Measurements from ENCODE around the gene BGN. TPM values are rescaled to one million over a fixed set of nuclear protein-coding genes. Genes with fewer than 3 reads are reported as not detected.
A peak's percentile ranks its signal among the peaks of the same experiment; 100 is the strongest.

The BGN gene
- total and polyA plus RNA-seq, 10 donors: 37.1 to 370 (median 234) TPM

DNA sequence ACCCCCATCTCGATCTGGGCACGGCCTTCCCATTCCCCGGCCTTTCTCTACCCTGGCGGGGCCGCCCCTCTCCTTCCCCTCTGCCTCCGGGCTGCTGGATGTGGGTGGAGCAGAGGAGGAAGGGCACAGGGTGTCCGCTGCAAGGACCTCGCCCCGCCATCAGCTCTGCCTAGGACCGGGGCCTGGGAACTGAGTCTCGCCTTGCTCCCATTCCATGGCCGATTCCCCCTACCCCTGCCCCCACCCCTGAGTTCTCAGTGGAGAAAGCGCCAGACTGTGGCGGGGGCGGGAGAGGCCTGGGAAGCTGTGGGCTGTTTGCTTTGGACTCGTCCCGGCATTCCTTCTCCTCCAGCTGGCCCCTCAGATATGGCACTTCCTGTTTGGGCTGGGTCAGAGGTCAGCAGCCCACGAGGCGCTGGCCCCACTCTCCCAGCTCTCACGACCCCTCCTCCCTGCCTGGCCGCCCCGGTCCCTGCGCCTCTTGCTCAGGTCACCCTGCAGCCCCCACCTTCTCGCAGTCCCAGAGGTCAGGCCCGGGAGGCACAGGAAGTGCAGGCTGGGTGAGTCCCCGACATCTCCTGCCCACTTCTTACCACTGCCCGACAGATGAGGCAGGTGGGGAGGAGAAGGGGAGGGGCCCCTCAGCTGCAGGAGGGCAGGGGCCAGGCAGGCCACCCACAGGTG is 6.4 kb upstream of the BGN start:
- intact Hi-C loops (cut with DNase I; ENCODE audit: low total_unique reads): no loop called here
- Histone ChIP-seq H3K36me3 (no peaks in the 10 kb centered on the region), H3K27ac (peak overlapping the region in 5 of 8 donors; percentile 39 to 64 (median 60)), H3K4me1 (peaks cover 0 to 36% (median 9%) of the 10 kb centered on the region in 6 donors), H3K27me3 (replicated peaks in 1 of 7) (no peaks in the 10 kb centered on the region), H3K9me3 (no peaks in the 10 kb centered on the region), H3K4me3 (no peak overlapping the region)
- DNase-seq: no peak
- WGBS, 5 donors: 37 to 69% (median 60%) methylated on average over 11 to 27 of the region's 27 CpGs
- TF ChIP-seq POLR2AphosphoS5 (IDR thresholded peaks at IDR 0.05): peak in 2 of 3 donors; percentile 30 to 67
- TF ChIP-seq POLR2A (IDR thresholded peaks at IDR 0.05): no peak
- TF ChIP-seq CTCF (IDR thresholded peaks at IDR 0.05 in 8 of 11, conservative IDR thresholded peaks at IDR 0.05 in 3 of 11): no peak

DNA sequence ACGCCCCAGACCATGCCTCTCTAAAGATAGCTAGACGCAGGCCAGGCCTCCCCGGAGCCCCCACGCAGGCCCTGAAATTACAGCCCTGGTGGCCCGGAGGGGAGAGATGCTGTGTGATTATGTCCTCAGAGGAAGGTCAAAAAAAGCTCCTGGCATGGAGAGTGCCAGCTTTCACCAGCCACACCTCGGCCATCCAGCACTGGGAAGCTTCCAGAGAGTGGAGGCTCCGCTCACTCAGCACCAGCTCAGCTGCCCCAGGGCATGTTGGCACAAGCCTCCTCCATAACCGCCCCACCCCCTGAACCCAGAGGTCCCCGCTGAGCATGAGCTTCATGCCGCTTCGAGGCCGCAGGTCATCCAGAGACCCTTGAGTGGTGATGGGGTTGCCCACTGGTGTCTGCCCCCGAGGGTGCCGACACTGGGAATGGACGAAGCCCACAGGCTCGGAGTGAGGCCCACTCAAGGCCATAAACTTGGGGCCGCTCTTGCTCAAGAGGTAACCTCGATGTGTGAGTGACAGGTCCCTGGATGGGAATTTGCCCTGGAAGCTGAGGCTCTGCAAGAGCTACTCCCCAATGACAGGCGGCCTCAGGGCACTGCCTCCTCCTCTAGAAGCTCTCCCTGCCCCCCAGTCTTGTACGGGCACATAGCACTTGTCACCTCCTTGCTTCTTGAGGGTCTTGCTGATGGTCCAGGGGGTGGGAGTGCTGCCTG is 4.4 kb upstream of the BGN start:
- WGBS, 5 donors: 84 to 89% (median 85%) methylated on average over 5 to 20 of the region's 20 CpGs
- Histone ChIP-seq H3K4me1 (peaks cover 0 to 36% (median 9%) of the 10 kb centered on the region in 6 donors), H3K36me3 (no peaks in the 10 kb centered on the region), H3K27me3 (replicated peaks in 1 of 7) (peaks cover 0 to 9% (median 0%) of the 10 kb centered on the region in 7 donors), H3K27ac (peak overlapping the region in 3 of 8 donors; percentile 8 to 64 (median 30)), H3K4me3 (no peak overlapping the region), H3K9me3 (no peaks in the 10 kb centered on the region)
- DNase-seq: no peak
- TF ChIP-seq POLR2AphosphoS5 (IDR thresholded peaks at IDR 0.05) (no peak), POLR2A (IDR thresholded peaks at IDR 0.05) (no peak), CTCF (IDR thresholded peaks at IDR 0.05 in 8 of 11, conservative IDR thresholded peaks at IDR 0.05 in 3 of 11) (no peak)
- intact Hi-C loops (cut with DNase I; ENCODE audit: low total_unique reads): no loop called here

DNA sequence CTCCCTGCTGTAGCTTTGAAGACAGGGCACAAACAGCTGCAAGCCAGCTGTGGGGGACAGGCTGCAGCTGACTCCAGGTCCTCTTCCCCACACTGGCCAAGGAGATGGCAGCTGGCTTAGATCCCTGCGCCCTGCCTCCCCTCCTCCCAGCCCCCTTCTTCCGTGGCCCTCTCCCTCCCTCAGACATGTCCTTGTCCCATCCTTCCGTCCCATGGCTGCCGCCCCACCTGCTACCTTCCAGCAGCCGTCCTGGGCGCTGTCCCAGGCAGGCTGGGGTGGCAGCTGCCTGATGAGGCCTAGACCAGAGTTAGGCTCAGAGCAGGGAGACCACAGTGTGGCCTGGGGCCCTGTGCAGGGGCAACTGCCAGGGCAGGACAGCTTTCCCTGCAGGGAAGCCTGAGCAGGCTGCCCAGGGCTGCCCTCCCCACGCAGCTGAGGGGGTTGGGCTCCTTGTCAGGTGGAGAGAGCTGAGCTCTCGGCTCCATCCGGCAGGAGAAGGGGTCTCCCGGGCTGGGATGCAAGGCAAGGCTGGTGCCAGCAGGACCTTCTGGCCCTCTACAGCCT is 3.3 kb upstream of the BGN start:
- peak overlapping the region in 4 of 8 donors; percentile 24 to 64 (median 29) for H3K27ac ChIP-seq
- H3K36me3 ChIP-seq: no peaks in the 10 kb centered on the region
- peaks cover 0 to 19% (median 0%) of the 10 kb centered on the region in 7 donors for H3K27me3 ChIP-seq (replicated peaks in 1 of 7)
- no peaks in the 10 kb centered on the region for H3K9me3 ChIP-seq
- intact Hi-C loops (cut with DNase I; ENCODE audit: low total_unique reads): no loop called here
- DNase-seq: no peak
- TF ChIP-seq POLR2A (IDR thresholded peaks at IDR 0.05) (no peak), CTCF (IDR thresholded peaks at IDR 0.05 in 8 of 11, conservative IDR thresholded peaks at IDR 0.05 in 3 of 11) (no peak), POLR2AphosphoS5 (IDR thresholded peaks at IDR 0.05) (no peak)
- WGBS, 5 donors: 38 to 73% (median 45%) methylated on average over 3 to 10 of the region's 10 CpGs
- H3K4me1 ChIP-seq: peaks cover 0 to 31% (median 9%) of the 10 kb centered on the region in 6 donors
- H3K4me3 ChIP-seq: no peak overlapping the region

GRCh38 chrX:153491918-153492317 is 2.9 kb upstream of the BGN start:
- no peak for TF ChIP-seq CTCF (IDR thresholded peaks at IDR 0.05 in 8 of 11, conservative IDR thresholded peaks at IDR 0.05 in 3 of 11)
- TF ChIP-seq POLR2AphosphoS5 (IDR thresholded peaks at IDR 0.05): peak in 2 of 3 donors; percentile 7 to 51
- no peak for TF ChIP-seq POLR2A (IDR thresholded peaks at IDR 0.05)
- no peaks in the 10 kb centered on the region for H3K36me3 ChIP-seq
- no peaks in the 10 kb centered on the region for H3K9me3 ChIP-seq
- no peak for DNase-seq
- intact Hi-C loops (cut with DNase I; ENCODE audit: low total_unique reads): no loop called here
- H3K27me3 ChIP-seq (replicated peaks in 1 of 7): peaks cover 0 to 21% (median 0%) of the 10 kb centered on the region in 7 donors
- no peak overlapping the region for H3K4me3 ChIP-seq
- H3K4me1 ChIP-seq: peaks cover 0 to 31% (median 9%) of the 10 kb centered on the region in 6 donors
- WGBS, 5 donors: 0 to 34% (median 15%) methylated on average over 1 to 11 of the region's 11 CpGs
- peak overlapping the region in 4 of 8 donors; percentile 24 to 64 (median 29) for H3K27ac ChIP-seq

Data from spleen (tissue), 11 donors.